ENCODE results near the gene SLC11A1. TPM values are rescaled to one million over a fixed set of nuclear protein-coding genes. Genes with fewer than 3 reads are reported as not detected.

Gene SLC11A1
- total RNA-seq, 1 experiment from 2014 or later, result 0.44 TPM

DNA sequence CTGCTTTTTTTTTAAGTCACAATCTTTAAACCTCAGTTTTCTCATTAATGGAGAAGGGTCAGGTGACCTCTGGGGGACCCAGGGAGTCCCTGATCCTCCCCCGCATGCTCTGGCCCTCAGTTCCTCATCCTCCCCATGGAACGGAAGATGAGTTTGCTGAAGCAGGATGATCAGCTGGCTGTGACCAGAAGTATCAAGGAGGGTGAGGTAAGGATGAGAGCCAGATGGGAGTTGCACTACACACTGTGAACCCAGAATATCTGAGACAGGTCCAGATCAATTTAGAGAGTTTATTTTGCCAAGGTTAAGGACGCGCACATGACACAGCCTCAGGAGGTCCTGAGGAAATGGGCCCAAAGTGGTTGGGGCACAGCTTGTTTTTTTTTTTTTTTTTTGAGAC lies 21.6 kb upstream of the SLC11A1 start:
- TF ChIP-seq, protein P1, sequence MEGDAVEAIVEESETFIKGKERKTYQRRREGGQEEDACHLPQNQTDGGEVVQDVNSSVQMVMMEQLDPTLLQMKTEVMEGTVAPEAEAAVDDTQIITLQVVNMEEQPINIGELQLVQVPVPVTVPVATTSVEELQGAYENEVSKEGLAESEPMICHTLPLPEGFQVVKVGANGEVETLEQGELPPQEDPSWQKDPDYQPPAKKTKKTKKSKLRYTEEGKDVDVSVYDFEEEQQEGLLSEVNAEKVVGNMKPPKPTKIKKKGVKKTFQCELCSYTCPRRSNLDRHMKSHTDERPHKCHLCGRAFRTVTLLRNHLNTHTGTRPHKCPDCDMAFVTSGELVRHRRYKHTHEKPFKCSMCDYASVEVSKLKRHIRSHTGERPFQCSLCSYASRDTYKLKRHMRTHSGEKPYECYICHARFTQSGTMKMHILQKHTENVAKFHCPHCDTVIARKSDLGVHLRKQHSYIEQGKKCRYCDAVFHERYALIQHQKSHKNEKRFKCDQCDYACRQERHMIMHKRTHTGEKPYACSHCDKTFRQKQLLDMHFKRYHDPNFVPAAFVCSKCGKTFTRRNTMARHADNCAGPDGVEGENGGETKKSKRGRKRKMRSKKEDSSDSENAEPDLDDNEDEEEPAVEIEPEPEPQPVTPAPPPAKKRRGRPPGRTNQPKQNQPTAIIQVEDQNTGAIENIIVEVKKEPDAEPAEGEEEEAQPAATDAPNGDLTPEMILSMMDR (conservative IDR thresholded peaks at IDR 0.05), result no peak
- TF ChIP-seq EZH2 (IDR thresholded peaks at IDR 0.05; ENCODE audit: low read depth), result no peak
- peak overlapping the region; percentile 82 for H3K27ac ChIP-seq
- H3K4me1 ChIP-seq (replicated peaks; ENCODE audit: insufficient read depth), result peaks cover 36% of the 10 kb centered on the region
- ChIA-PET CTCF (no interaction called here), POLR2A (ENCODE audit: unreplicated experiment) (no interaction called here)
- H2AFZ ChIP-seq, result no peak overlapping the region
- no peaks in the 10 kb centered on the region for H3K79me2 ChIP-seq (ENCODE audit: low read depth)
- no peaks in the 10 kb centered on the region for H3K36me3 ChIP-seq (ENCODE audit: low read depth)
- intact Hi-C loops (cut with micrococcal nuclease; ENCODE audit: unreplicated experiment), result no loop called here
- peaks cover 13% of the 10 kb centered on the region for H3F3A ChIP-seq (ENCODE audit: insufficient read depth, low read depth)
- H3K9me2 ChIP-seq (ENCODE audit: insufficient read depth), result no peaks in the 10 kb centered on the region
- no TSS peak for BruUV-seq (replicated peaks)
- no peaks in the 10 kb centered on the region for H3K9me3 ChIP-seq (ENCODE audit: insufficient read depth, low read depth)
- no peaks in the 10 kb centered on the region for H4K20me1 ChIP-seq (ENCODE audit: insufficient read depth)
- H3K4me3 ChIP-seq, result no peak overlapping the region
- H3K4me2 ChIP-seq, result peak overlapping the region; percentile 12; the same call in 1 of the 2 replicates
- no peak for DNase-seq
- H3K27me3 ChIP-seq (ENCODE audit: insufficient read depth, low read depth), result no peaks in the 10 kb centered on the region

DNA sequence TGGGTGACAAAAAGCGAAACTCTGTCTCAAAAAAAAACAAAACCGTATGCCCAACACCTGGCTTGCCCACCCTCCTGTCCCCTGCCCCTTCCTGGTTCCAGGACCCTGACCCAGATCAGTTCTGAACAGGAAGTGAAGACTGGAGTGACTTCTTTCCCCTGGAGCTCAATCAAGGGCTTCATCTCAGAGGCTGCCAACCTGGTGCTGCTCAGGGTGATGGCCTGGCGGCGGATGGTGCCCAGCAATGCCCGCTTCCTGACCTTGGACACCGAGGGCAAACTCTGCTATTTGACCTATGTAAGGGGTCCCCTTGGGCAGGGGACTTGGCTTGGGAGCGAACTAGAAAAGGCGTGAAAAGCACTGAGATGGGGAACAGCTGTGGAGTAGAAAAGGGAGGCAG lies 19.5 kb upstream of the SLC11A1 start:
- Histone ChIP-seq H3K9me3 (ENCODE audit: insufficient read depth, low read depth) (no peaks in the 10 kb centered on the region), H4K20me1 (ENCODE audit: insufficient read depth) (no peaks in the 10 kb centered on the region), H2AFZ (no peak overlapping the region), H3K36me3 (ENCODE audit: low read depth) (no peaks in the 10 kb centered on the region), H3K27me3 (ENCODE audit: insufficient read depth, low read depth) (no peaks in the 10 kb centered on the region), H3F3A (ENCODE audit: insufficient read depth, low read depth) (peaks cover 25% of the 10 kb centered on the region), H3K79me2 (ENCODE audit: low read depth) (no peaks in the 10 kb centered on the region), H3K9me2 (ENCODE audit: insufficient read depth) (no peaks in the 10 kb centered on the region), H3K4me2 (no peak overlapping the region), H3K27ac (no peak overlapping the region), H3K4me1 (replicated peaks; ENCODE audit: insufficient read depth) (peaks cover 26% of the 10 kb centered on the region), H3K4me3 (no peak overlapping the region)
- no peak for TF ChIP-seq EZH2 (IDR thresholded peaks at IDR 0.05; ENCODE audit: low read depth)
- TF ChIP-seq, protein P1 (conservative IDR thresholded peaks at IDR 0.05), result no peak
- ChIA-PET POLR2A (ENCODE audit: unreplicated experiment) (no interaction called here), CTCF (interaction anchor here (0.6 kb wide), 1 partner anchor 299 kb away, joined by 6 read pairs; no protein-coding TSS in a partner anchor)
- no peak for DNase-seq
- BruUV-seq (replicated peaks), result no TSS peak
- intact Hi-C loops (cut with micrococcal nuclease; ENCODE audit: unreplicated experiment), result no loop called here

DNA sequence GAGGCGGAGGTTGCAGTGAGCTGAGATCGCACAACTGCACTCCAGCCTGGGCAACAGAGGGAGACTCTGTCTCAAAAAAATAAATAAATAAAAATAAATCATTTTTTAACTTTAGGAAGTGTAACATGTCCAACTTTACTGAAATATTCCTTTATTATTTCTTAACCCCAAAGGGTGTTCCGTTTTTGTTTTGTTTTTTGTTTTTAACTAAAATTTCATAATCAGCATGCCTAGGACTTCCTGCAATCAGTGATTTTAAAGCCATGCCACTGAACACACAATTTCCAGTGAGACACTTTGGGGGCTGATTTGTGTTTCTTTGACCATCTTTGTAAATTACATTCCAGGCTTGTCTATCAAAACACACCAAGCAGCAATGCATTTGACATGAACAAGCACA lies 18.3 kb upstream of the SLC11A1 start:
- intact Hi-C loops (cut with micrococcal nuclease; ENCODE audit: unreplicated experiment), result no loop called here
- Histone ChIP-seq H3K9me3 (ENCODE audit: insufficient read depth, low read depth) (no peaks in the 10 kb centered on the region), H3K79me2 (ENCODE audit: low read depth) (no peaks in the 10 kb centered on the region), H3K4me1 (replicated peaks; ENCODE audit: insufficient read depth) (peaks cover 17% of the 10 kb centered on the region), H3K27me3 (ENCODE audit: insufficient read depth, low read depth) (no peaks in the 10 kb centered on the region), H3F3A (ENCODE audit: insufficient read depth, low read depth) (peaks cover 25% of the 10 kb centered on the region), H3K36me3 (ENCODE audit: low read depth) (no peaks in the 10 kb centered on the region), H3K27ac (no peak overlapping the region), H3K4me2 (no peak overlapping the region), H2AFZ (no peak overlapping the region), H4K20me1 (ENCODE audit: insufficient read depth) (no peaks in the 10 kb centered on the region), H3K9me2 (ENCODE audit: insufficient read depth) (no peaks in the 10 kb centered on the region), H3K4me3 (no peak overlapping the region)
- no peak for DNase-seq
- ChIA-PET CTCF (interaction anchor here (0.6 kb wide), 1 partner anchor 32 kb away, joined by 3 read pairs; no protein-coding TSS in a partner anchor), POLR2A (ENCODE audit: unreplicated experiment) (no interaction called here)
- BruUV-seq (replicated peaks), result no TSS peak
- TF ChIP-seq, protein P1 (conservative IDR thresholded peaks at IDR 0.05), result no peak
- TF ChIP-seq EZH2 (IDR thresholded peaks at IDR 0.05; ENCODE audit: low read depth), result no peak
